Keratinocyte (primary cell): Measurements from ENCODE around the gene CCNK. TPM values are rescaled to one million over a fixed set of nuclear protein-coding genes. Genes with fewer than 3 reads are reported as not detected.

Source experiments
- DNase-seq: peaks from one replicate; pipeline ENCODE4 v3.0.0-alpha.2; 2011; ENCODE audit warnings: low read depth, missing footprints, low spot score
- FAIRE-seq: peaks from 2 replicates; lab custom pipeline; 2011; peaks lifted over from hg19 to GRCh38; lab: Jason Lieb, UNC
- H2AFZ ChIP-seq: 2 replicates; pipeline ENCODE4 v1.6.0; 2012; ENCODE audit warnings: low read length, control low read depth, inconsistent platforms; ENCODE audit not compliant: control insufficient read depth
- H3K27ac ChIP-seq: 2 replicates; pipeline ENCODE4 v1.5.1; 2011; ENCODE audit warnings: low read length; ENCODE audit not compliant: control insufficient read depth, insufficient read depth
- H3K27me3 ChIP-seq: 3 replicates; pipeline ENCODE4 v1.6.0; 2011; ENCODE audit warnings: low read length; ENCODE audit not compliant: control insufficient read depth, insufficient read depth; ENCODE audit errors: extremely low read depth
- H3K36me3 ChIP-seq, 2 experiments: 2 replicates in 1 of 2; 3 replicates in 1 of 2; pipeline ENCODE4 v1.5.1; 2011; ENCODE audit warnings: low read length in 2 of 2, mild to moderate bottlenecking in 1 of 2; ENCODE audit not compliant: control insufficient read depth in 2 of 2, insufficient read depth in 2 of 2; ENCODE audit errors: extremely low read depth in 1 of 2
- H3K4me1 ChIP-seq: 3 replicates; pipeline ENCODE4 v1.5.1; 2011; ENCODE audit warnings: low read length; ENCODE audit not compliant: control insufficient read depth, insufficient read depth; ENCODE audit errors: extremely low read depth
- H3K4me2 ChIP-seq: 3 replicates; pipeline ENCODE4 v1.6.0; 2011; ENCODE audit warnings: low read depth, low read length; ENCODE audit not compliant: control insufficient read depth, insufficient read depth; ENCODE audit errors: extremely low read depth
- H3K4me3 ChIP-seq, 3 experiments: fragments of 200-600 bp in 1 of 3; sonication (generic) in 1 of 3; 2 replicates in 2 of 3; 3 replicates in 1 of 3; pipeline ENCODE4 v1.5.1; 2011 to 2016; ENCODE audit warnings: low read length in 3 of 3, mild to moderate bottlenecking in 3 of 3, control low read depth in 2 of 3, inconsistent platforms in 1 of 3, low read depth in 1 of 3, mixed read lengths in 1 of 3, mixed run types in 1 of 3, moderate library complexity in 1 of 3; ENCODE audit not compliant: control insufficient read depth in 2 of 3, insufficient read depth in 2 of 3; ENCODE audit errors: extremely low read depth in 1 of 3
- H3K79me2 ChIP-seq: 2 replicates; pipeline ENCODE4 v1.6.0; 2012; ENCODE audit warnings: low read length; ENCODE audit not compliant: control insufficient read depth, insufficient read depth
- H3K9ac ChIP-seq: 3 replicates; pipeline ENCODE4 v1.6.0; 2011; ENCODE audit warnings: low read length; ENCODE audit not compliant: control insufficient read depth, insufficient read depth; ENCODE audit errors: extremely low read depth
- H3K9me1 ChIP-seq: 3 replicates; pipeline ENCODE4 v1.6.0; 2011; ENCODE audit warnings: low read length; ENCODE audit not compliant: control insufficient read depth, insufficient read depth; ENCODE audit errors: extremely low read depth
- H3K9me3 ChIP-seq: 2 replicates; pipeline ENCODE4 v1.5.1; 2012; ENCODE audit warnings: low read depth, low read length; ENCODE audit not compliant: control insufficient read depth
- H4K20me1 ChIP-seq: 3 replicates; pipeline ENCODE4 v1.6.0; 2011; ENCODE audit warnings: low read length; ENCODE audit not compliant: control insufficient read depth, insufficient read depth; ENCODE audit errors: extremely low read depth
- CTCF ChIP-seq, 3 experiments: IDR thresholded peaks in 1 of 3; conservative IDR thresholded peaks in 1 of 3; optimal IDR thresholded peaks in 1 of 3; 2 replicates in 2 of 3; 3 replicates in 1 of 3; pipeline versions ENCODE3 to v1.5.1; 2011; ENCODE audit warnings: low read length in 3 of 3, mild to moderate bottlenecking in 3 of 3, moderate library complexity in 2 of 3, control low read depth in 1 of 3, inconsistent platforms in 1 of 3; ENCODE audit not compliant: insufficient read depth in 2 of 3; ENCODE audit errors: extremely low read depth in 1 of 3
- EZH2 ChIP-seq: IDR thresholded peaks from one replicate; pipeline ENCODE4 v1.6.1; 2012; ENCODE audit warnings: inconsistent platforms, mild to moderate bottlenecking, low read length, moderate library complexity
- dilution Hi-C: fragments of 300-500 bp; cut with MboI; formaldehyde crosslinking; loops from one replicate; pipeline ENCODE4 v1.7.0; 2020; ENCODE audit warnings: low sequenced_read_pairs; ENCODE audit not compliant: extremely low pct_ligation_motif_present
- polyA plus RNA-seq, 5 experiments: library from polyadenylated mRNA; depleted of rRNA in 3 of 5; stranded (reverse) in 3 of 5; stranded (forward) in 1 of 5; unstranded in 1 of 5; fragments of >200 nt; gene quantifications; 1 replicate in 1 of 5; 2 replicates in 3 of 5; 3 replicates in 1 of 5; pipeline versions ENCODE4 v1.2.1 to v1.2.3, GENCODE V29; 2011 to 2012; ENCODE audit warnings: missing spikeins in 2 of 5, low read depth in 1 of 5, low replicate concordance in 1 of 5

Gene CCNK
- polyA plus RNA-seq, 1 donor (not counting 4 experiments of a cell fraction or from before 2014, with no cell fraction given): 12.8 TPM

GRCh38 chr14:99467336-99468078, 13.7 kb upstream of the CCNK start:
- Histone ChIP-seq H3K27me3 (no peaks in the 10 kb centered on the region), H3K4me2 (no peak overlapping the region), H3K4me3 (no peak overlapping the region), H3K79me2 (peaks cover 65% of the 10 kb centered on the region), H3K4me1 (peaks cover 2% of the 10 kb centered on the region), H3K9ac (no peak overlapping the region), H3K36me3 (peaks cover 7 to 21% of the 10 kb centered on the region in 2 experiments), H3K9me3 (no peaks in the 10 kb centered on the region), H3K9me1 (no peaks in the 10 kb centered on the region), H2AFZ (no peak overlapping the region), H4K20me1 (peaks cover 4% of the 10 kb centered on the region), H3K27ac (no peak overlapping the region)
- DNase-seq (no peak), FAIRE-seq (no peak)
- dilution Hi-C loops: no loop called here
- TF ChIP-seq EZH2: no peak
- no peak for TF ChIP-seq CTCF (optimal IDR thresholded peaks at IDR 0.05 in 1 of 3, IDR thresholded peaks at IDR 0.05 in 1 of 3, conservative IDR thresholded peaks at IDR 0.05 in 1 of 3; ENCODE audit: extremely low read depth in 1 of 3, insufficient read depth in 2 of 3, low read length in 3 of 3)

- H3K36me3 ChIP-seq: peaks cover 7 to 17% of the 10 kb centered on the region in 2 experiments
Measured at GRCh38 chr14:99468081-99468480, 13.1 kb upstream of the CCNK start.

More at GRCh38 chr14:99468081-99468480, 13.1 kb upstream of the CCNK start:
- dilution Hi-C loops: no loop called here
- Histone ChIP-seq H3K79me2 (peaks cover 70% of the 10 kb centered on the region), H3K9me1 (no peaks in the 10 kb centered on the region), H3K9me3 (no peaks in the 10 kb centered on the region), H4K20me1 (peaks cover 4% of the 10 kb centered on the region), H3K4me3 (no peak overlapping the region), H3K4me1 (peaks cover 2% of the 10 kb centered on the region), H2AFZ (no peak overlapping the region), H3K27me3 (no peaks in the 10 kb centered on the region), H3K9ac (no peak overlapping the region), H3K27ac (no peak overlapping the region), H3K4me2 (no peak overlapping the region)
- no peak for TF ChIP-seq EZH2
- TF ChIP-seq CTCF (optimal IDR thresholded peaks at IDR 0.05 in 1 of 3, IDR thresholded peaks at IDR 0.05 in 1 of 3, conservative IDR thresholded peaks at IDR 0.05 in 1 of 3; ENCODE audit: extremely low read depth in 1 of 3, insufficient read depth in 2 of 3, low read length in 3 of 3): no peak
- DNase-seq: no peak
- no peak for FAIRE-seq
